ENCODE measurements around the gene CFI.

- no peak for TF ChIP-seq CTCF (IDR thresholded peaks at IDR 0.05; ENCODE audit: poor library complexity)
- TF ChIP-seq EZH2 (IDR thresholded peaks at IDR 0.05; ENCODE audit: borderline replicate concordance): no peak
- no peak for TF ChIP-seq EZH2phosphoT487 (IDR thresholded peaks at IDR 0.05; ENCODE audit: low read depth, severe bottlenecking, unreplicated experiment)
Measured at GRCh38 chr4:109735566-109736365, 66.0 kb downstream of the CFI start.

Data from hepatocyte (in vitro differentiated cells).